SU-DHL-6 (cell line): ENCODE data around the gene GNAQ.

Experiments
- H2AFZ ChIP-seq: fragments of 200-600 bp; sonication (generic); 2 replicates; pipeline ENCODE4 v1.6.1; 2014; ENCODE audit warnings: low read depth, mild to moderate bottlenecking, moderate library complexity, mixed read lengths, antibody characterized with exemption, low read length; ENCODE audit not compliant: severe bottlenecking
- H3F3A ChIP-seq: fragments of 200-600 bp; shearing (Covaris generic); 2 replicates; pipeline ENCODE4 v1.6.0; 2016; ENCODE audit warnings: antibody characterized with exemption, mild to moderate bottlenecking; ENCODE audit not compliant: insufficient read depth
- H3K27ac ChIP-seq: fragments of 200-600 bp; sonication (generic); 2 replicates; pipeline ENCODE4 v1.5.1; 2016; ENCODE audit warnings: low read depth, mild to moderate bottlenecking, low read length, moderate library complexity, mixed read lengths
- H3K27me3 ChIP-seq: fragments of 200-600 bp; sonication (generic), shearing (Covaris generic); 2 replicates; pipeline ENCODE4 v1.6.0; 2014; ENCODE audit warnings: mild to moderate bottlenecking, low read length
- H3K36me3 ChIP-seq: fragments of 200-600 bp; sonication (generic); 2 replicates; pipeline ENCODE4 v1.6.1; 2014; ENCODE audit warnings: mild to moderate bottlenecking, low read length, mixed read lengths
- H3K4me2 ChIP-seq: fragments of 300-600, 200-600 bp; shearing (Covaris generic), sonication (generic); 2 replicates; pipeline ENCODE4 v1.6.0; 2014; ENCODE audit warnings: low read length, low read depth, mild to moderate bottlenecking; ENCODE audit not compliant: poor library complexity, severe bottlenecking
- H3K4me3 ChIP-seq: fragments of 200-600 bp; sonication (generic); 2 replicates; pipeline ENCODE4 v1.5.1; 2014; ENCODE audit warnings: antibody characterized with exemption, low read length, mild to moderate bottlenecking, mixed read lengths; ENCODE audit not compliant: insufficient read depth, poor library complexity, severe bottlenecking
- H3K79me2 ChIP-seq: fragments of 200-600 bp; sonication (generic); 2 replicates; pipeline ENCODE4 v1.6.1; 2014; ENCODE audit warnings: mild to moderate bottlenecking, low read length, moderate library complexity; ENCODE audit not compliant: insufficient read depth
- H3K9ac ChIP-seq: fragments of 200-600 bp; sonication (generic); 2 replicates; pipeline ENCODE4 v1.7.0; 2014; ENCODE audit warnings: mild to moderate bottlenecking, low read length
- H3K9me2 ChIP-seq: fragments of 200-600 bp; sonication (generic); replicated peaks from 2 replicates; pipeline ENCODE4 v1.6.1; 2014; ENCODE audit warnings: low read length; ENCODE audit not compliant: insufficient read depth
- H3K9me3 ChIP-seq: fragments of 200-600 bp; sonication (generic); 2 replicates; pipeline ENCODE4 v1.6.1; 2014; ENCODE audit warnings: low read length, mixed read lengths; ENCODE audit not compliant: insufficient read depth
- H4K20me1 ChIP-seq: fragments of 200-600 bp; sonication (generic); 2 replicates; pipeline ENCODE4 v1.6.1; 2014; ENCODE audit warnings: low read depth, mild to moderate bottlenecking, antibody characterized with exemption, low read length, moderate library complexity, mixed read lengths
- EZH2phosphoT487 ChIP-seq: fragments of 200-600 bp; sonication (generic), shearing (Covaris generic); conservative IDR thresholded peaks from 2 replicates; pipeline ENCODE4 v1.6.1; 2018; ENCODE audit warnings: mild to moderate bottlenecking, antibody characterized with exemption, low read length, moderate library complexity, mixed read lengths
- TF ChIP-seq, protein P1 (sequence below): fragments of 200-600 bp; sonication (generic); IDR thresholded peaks from one replicate; pipeline ENCODE4 v1.5.1; 2017; ENCODE audit warnings: antibody characterized with exemption, mild to moderate bottlenecking, low read length, moderate library complexity; ENCODE audit not compliant: insufficient read depth, poor library complexity, severe bottlenecking

Gene GNAQ

DNA sequence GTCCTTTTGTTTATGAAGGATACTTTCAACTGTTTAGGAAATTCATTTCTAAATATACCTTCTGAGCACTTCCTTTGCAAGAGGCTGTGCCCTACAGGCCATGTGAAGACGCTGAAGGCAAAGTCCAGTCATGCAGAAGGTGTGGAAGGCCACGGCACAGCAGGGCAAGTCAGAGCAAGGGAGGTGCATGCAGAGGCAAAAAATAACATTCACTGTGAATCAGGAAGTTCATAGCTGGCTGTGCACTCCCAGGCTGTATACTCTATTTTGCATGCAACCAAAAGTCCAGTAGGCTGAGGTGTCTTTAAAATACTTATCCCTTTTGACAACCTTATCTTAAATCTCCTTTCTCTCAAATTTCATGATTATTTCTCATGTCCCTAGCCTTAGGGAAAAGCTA, 50.3 kb downstream of the GNAQ start:
- Histone ChIP-seq H3K4me3 (no peak overlapping the region), H3K27me3 (no peaks in the 10 kb centered on the region), H2AFZ (no peak overlapping the region), H3K4me2 (no peak overlapping the region), H3K9me2 (no peaks in the 10 kb centered on the region), H3K79me2 (no peaks in the 10 kb centered on the region), H3K36me3 (no peaks in the 10 kb centered on the region), H3K27ac (no peak overlapping the region), H3F3A (no peaks in the 10 kb centered on the region), H3K9me3 (no peaks in the 10 kb centered on the region), H3K9ac (no peak overlapping the region), H4K20me1 (no peaks in the 10 kb centered on the region)
- TF ChIP-seq, protein P1, sequence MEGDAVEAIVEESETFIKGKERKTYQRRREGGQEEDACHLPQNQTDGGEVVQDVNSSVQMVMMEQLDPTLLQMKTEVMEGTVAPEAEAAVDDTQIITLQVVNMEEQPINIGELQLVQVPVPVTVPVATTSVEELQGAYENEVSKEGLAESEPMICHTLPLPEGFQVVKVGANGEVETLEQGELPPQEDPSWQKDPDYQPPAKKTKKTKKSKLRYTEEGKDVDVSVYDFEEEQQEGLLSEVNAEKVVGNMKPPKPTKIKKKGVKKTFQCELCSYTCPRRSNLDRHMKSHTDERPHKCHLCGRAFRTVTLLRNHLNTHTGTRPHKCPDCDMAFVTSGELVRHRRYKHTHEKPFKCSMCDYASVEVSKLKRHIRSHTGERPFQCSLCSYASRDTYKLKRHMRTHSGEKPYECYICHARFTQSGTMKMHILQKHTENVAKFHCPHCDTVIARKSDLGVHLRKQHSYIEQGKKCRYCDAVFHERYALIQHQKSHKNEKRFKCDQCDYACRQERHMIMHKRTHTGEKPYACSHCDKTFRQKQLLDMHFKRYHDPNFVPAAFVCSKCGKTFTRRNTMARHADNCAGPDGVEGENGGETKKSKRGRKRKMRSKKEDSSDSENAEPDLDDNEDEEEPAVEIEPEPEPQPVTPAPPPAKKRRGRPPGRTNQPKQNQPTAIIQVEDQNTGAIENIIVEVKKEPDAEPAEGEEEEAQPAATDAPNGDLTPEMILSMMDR, result no peak
- TF ChIP-seq EZH2phosphoT487, result no peak

GRCh38 chr9:77980622-77981021, 51.0 kb downstream of the GNAQ start:
- Histone ChIP-seq H3K9me3 (no peaks in the 10 kb centered on the region), H3K4me2 (no peak overlapping the region), H3K27me3 (no peaks in the 10 kb centered on the region), H3K79me2 (no peaks in the 10 kb centered on the region), H2AFZ (no peak overlapping the region), H4K20me1 (no peaks in the 10 kb centered on the region), H3K36me3 (no peaks in the 10 kb centered on the region), H3F3A (no peaks in the 10 kb centered on the region), H3K27ac (no peak overlapping the region), H3K9me2 (no peaks in the 10 kb centered on the region), H3K9ac (no peak overlapping the region), H3K4me3 (no peak overlapping the region)
- TF ChIP-seq EZH2phosphoT487, result no peak
- TF ChIP-seq, protein P1, result no peak

DNA sequence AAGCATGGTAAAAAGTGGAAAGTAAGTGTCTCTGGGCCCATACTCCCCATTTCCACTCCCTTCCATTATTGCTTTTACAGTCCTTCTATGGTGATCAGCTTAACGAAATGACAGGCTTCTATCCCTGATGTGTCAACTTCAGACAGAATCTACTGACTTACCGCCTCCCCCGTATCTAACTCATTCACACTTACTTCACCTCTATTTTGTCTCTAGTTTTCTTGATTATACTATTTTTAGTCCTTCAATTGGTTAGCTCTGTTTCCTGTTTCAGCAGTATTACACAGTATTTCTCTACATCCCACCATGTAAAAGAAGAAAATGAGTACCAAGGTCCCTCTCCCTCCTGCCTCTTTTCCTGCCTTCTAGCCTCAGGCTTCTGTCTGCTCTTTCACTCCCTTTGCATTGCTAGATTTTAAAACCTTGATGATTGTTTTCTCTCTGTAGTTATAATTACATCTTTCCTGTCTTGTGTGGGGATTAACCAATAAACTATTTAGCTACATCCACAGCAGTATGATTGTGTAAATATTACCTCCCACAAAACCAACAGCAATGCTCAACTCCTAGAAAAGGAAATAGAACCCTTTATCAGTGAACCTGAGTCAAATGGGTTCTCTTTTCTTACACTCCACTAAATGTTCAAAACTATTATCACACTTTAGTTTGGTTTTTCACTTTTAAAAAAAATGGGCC, 53.4 kb downstream of the GNAQ start:
- Histone ChIP-seq H3K79me2 (no peaks in the 10 kb centered on the region), H3F3A (no peaks in the 10 kb centered on the region), H3K36me3 (no peaks in the 10 kb centered on the region), H2AFZ (no peak overlapping the region), H3K27me3 (no peaks in the 10 kb centered on the region), H3K9me2 (no peaks in the 10 kb centered on the region), H3K27ac (no peak overlapping the region), H3K9me3 (no peaks in the 10 kb centered on the region), H3K9ac (no peak overlapping the region), H4K20me1 (no peaks in the 10 kb centered on the region), H3K4me3 (no peak overlapping the region), H3K4me2 (no peak overlapping the region)
- TF ChIP-seq, protein P1, result no peak
- TF ChIP-seq EZH2phosphoT487, result no peak
